NCI-H524 (cell line): ENCODE measurements around the gene HHIPL1.
A peak's percentile ranks its signal among the peaks of the same experiment; 100 is the strongest.

ENCODE experiments used
- DNase-seq, 2 experiments: peaks; one replicate each; lab custom pipeline; 2025; lab: John Stamatoyannopoulos, UW

The HHIPL1 gene

DNA sequence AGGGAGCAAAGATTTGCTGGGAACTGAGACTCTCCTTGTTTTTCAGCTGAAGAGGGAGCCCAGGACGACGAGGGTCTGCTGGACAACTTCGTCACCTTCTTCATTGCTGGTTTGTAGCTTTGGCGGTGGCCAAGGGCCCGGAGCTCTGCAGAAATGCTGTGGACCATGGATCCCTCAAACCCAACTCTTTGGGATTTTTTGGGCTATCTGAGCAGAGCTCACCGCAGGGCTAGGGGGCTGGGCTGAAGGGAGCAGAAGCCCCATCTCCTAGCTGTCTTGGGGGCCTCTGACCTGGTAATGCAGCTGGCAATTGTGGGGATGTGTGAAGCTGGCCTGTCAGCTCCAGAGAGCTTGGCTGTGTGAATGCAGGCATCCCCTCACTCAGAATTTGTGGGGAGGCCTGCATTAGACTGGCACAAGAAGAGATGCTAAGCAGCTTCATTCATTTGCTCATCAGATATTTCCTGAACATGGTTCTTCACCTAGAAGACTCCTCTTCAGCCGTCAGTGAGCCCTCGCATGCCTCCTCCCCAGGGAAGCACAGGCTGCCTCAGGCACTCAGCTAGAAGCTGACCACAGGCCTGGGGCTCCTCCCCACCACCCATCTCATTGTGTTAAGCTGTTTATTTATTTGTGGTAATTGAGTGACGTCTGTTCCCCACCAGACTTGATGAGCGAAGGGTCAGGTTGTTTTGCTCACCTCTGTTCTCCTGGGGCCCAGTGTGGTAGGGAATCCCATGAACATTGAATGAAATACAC lies 71.3 kb downstream of the HHIPL1 start:
- no peak for DNase-seq

DNA sequence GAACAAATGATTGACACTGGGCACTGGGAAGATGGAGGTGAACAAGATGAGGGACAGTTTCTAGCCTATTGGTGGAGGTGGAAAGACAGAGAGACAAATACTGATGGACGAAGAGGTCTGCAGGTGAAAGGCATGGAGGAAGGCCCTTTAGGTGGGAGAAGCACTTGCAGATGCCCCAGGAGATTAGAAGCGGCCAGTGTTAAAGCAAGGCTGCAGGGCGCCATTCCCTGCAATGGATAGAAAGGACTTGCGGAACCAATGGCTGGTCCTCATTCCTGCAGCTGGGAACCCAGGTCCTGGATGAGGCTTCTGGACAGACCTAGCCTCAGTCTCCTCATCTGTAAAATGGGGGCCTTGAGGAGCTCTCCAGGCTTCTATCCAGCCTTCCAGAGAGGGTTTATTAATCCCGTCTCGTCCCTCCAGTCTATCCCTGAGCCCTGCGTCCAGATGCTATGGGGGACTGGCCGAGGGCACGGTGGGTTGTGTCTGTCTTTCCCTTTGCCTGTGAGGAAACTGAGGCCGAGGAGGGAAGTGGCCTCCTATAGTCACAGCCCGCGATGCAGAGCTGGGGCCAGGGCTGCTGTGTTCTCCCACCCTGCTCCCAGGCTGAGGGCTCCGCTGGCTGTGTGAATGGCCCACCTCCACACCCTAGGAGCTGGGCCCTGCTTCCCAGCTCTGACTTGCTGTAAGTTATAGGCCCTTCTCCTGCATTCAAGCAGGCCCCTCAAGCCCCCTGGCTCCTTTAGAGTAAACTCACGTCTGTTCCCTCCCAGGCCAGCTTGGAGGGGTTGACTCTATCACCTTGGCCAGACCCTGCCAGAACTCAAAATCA lies 72.1 kb downstream of the HHIPL1 start:
- no peak for DNase-seq

DNA sequence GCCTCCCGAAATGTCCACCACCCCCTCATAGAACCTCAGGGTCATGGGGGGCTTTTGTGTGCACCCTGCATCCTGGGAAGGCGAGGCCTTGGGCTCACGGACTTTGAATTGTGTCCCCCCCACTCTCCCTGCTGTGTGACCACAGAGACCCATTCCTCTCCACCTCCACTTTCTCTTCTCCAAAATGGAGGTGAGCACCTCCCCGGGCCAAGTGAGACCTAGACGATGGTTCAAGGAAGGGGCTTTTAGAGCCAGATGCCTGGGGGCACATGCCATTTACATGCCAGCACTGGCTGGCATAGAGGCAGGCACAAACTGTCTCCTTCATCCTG lies 72.7 kb downstream of the HHIPL1 start:
- no peak for DNase-seq

DNA sequence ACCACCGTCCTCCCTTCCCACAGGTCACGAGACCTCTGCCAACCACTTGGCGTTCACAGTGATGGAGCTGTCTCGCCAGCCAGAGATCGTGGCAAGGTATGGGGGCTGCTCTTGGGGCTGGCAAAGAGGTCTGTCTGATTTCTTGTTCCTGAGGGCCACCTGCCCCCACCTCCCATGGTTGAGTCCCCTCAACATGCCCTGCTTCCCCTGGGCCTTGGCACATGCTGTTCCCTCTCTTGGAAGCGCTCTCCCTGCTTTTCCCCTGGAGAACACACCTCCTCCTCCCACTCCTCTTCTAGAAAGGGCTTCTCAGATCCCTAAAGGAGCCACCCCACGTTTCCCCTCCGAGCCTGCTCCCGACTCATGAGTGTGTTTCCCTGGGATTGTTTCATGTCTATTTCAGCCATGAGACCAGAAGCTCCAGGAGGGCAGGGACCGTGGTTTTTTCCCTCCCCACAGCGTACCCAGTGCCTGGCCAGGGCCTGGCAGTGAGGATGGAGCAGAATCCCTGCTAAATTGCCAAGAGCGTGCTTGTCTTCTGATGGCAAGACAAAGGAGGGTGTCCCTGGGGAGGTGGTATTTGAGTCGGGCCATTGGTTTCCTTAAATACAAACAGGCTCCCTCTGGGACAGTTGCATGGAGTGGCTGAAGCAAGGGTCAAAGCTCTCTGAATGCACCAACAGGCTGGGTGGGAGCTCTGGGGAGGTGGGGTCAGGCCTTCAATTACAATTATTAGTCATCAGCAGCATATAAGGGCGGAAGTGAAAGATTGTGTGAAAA lies 73.3 kb downstream of the HHIPL1 start:
- no peak for DNase-seq

DNA sequence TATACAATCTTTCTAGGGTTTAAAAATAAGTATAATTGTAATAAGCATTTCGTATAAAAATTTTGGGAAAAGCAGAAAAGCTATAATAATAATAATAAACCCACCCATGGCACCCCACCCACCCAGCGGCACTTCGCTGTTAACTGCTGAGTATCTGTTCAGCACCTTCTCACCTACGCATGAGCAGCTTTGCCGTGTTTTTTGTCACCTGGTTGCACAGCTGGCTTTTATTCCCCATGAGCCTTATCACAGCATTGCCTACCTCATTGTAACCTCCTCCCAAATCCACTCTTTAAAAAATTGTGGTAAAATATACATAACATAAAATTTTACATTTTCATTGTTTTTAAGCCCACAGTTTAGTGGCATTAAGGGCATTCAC lies 73.9 kb downstream of the HHIPL1 start:
- DNase-seq, result no peak

DNA sequence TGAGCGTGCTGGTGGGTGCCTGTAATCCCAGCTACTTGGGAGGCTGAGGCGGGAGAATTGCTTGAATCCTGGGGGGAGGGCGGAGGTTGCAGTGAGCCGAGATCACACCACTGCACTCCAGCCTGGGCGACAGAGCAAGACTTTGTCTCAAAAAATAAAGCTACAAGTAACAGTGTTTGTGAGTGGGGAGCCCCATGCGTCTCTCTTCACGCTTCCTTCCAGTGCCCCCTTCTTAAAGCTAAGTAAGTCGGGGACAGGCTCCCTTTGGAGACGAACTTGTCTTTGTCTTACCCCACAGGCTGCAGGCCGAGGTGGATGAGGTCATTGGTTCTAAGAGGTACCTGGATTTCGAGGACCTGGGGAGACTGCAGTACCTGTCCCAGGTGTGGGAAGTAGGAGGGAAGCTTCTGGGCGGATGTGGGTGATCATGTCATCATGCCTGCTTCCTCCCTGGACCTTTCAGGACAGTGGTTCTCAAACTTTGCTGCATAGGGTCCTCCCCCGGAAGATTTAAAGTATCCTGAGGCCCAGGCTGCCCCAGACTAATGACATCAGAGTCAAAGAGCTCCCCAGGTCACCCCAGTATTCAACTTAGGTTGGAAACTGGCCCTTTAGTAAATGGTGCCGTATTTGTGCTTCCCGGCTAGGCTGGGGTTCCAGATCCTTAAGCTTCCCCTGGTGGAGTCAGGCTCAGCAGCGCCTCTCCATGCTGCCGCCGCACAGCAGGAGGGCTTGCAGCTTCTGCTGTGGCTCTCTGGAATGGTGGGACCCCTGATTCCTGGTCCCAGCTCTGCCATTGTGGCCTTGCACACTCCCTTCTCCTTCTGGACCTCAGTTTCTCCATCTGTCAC lies 76.2 kb downstream of the HHIPL1 start:
- DNase-seq, result no peak

DNA sequence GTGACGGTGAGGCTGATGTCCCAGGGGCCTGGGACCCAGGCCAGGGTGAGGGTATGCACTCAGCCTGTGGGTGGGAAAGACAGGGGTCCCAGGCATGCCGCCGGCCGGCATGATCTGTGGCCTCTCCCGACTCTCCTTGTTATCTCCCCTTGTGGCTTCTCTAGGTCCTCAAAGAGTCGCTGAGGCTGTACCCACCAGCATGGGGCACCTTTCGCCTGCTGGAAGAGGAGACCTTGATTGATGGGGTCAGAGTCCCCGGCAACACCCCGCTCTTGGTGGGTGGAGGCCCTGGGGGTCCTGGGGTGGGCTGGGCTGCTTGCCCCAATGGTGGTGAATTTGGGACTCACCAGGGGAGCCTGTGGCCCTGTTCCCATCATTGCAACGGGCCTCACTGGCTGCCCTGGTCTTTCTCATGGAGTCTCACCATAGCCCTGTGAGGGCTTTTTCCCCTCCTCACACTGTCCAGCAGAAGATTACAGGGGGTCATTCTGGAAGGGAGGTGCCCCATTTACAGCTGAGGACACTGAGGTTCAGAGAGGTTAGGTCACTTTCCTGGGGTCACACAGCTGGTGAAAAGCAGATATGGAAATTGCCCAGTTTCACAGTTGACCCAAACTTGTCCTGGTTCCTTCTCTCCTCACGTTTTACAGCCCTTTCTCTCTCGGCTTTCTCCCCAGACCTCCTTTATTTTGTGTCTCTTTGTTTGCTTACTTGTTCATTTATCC lies 77.0 kb downstream of the HHIPL1 start:
- no peak for DNase-seq

DNA sequence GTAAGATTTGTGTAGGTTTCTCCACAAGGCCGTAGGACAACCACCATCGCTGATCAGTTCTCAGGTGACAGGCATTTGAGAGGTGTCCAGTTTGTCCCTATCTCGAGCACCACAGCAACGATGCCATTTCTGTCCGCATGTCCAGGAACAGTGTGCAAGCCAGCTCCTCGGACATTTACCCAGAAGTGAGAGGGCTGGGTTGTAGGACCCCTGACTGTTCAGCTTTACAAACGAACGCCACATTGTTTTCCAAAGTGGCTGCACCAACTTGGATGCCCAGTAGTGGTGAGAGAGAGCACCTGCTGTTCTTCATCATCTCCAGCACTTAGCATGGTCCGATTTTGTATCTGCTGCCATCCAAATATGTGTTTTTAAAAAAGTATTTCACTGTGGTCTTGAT lies 77.8 kb downstream of the HHIPL1 start:
- DNase-seq, result no peak

DNA sequence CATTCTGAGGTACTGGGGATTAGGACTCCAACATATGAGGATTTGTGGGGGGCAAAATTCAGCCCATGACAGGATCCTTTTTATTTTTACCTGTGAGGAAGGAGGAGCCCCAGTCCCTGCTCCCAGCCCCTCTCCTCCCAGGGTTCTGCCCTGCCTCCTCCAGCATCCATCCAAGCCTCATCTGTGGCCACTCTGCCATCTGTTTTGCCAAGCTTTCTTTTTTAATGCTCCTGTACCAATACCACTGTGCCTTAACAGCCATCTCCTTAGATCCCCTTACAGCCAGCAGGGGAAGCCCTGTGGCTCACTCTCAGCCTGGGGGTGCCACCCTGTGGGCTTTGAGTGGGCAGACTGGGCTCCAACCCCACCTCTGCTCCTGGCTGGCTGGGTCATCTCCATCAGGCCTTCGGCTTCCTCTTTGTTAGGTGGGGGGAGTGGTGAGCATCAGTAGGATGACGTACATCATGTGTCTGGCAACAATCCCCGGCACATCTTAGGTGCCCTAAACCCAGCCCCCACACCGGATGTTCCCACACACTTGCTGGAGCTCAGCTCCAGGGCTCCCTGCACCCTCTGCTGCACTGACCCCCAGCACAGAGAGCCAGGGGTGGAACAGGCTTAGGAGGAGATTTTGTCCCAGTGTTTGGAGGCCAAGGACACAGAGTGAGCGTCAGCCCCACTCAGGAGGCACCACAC lies 79.4 kb downstream of the HHIPL1 start:
- peak; percentile 86 to 97 for DNase-seq

DNA sequence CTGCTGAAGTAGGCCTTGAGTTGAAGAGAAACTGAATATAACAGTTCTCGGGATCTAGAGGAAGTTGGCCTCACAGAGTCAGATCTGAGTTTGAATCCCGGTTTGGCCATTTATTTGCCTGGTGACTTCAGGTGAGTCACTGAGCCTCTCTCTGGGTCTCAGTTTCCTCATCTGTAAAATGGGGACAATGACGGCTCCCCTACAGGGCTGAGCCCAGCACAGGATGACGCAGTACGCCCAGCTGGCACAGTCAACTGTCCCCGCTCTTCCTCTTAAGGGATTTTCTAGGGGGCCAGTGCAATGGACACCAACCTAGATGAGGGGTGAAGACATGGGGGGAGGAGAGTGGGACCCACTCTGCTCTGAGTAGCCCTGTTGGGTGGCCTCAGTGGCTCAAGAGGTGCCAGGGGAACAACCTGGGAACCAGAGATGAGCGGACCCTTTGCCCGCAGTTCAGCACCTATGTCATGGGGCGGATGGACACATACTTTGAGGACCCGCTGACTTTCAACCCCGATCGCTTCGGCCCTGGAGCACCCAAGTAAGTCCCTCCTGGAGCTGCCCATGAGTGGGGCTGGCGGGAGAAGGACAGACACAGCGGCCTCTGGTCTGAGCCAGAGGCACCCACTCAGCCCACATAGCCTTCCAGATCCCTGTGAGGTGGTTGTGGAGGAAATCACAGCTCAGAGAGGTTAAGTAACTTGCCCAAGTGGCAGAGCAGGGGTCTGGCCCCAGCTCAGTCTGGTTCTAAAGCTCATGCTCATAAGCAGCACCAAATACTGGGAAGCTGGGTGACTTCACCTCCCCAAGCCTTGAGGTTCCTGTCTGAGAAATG lies 80.2 kb downstream of the HHIPL1 start:
- no peak for DNase-seq

DNA sequence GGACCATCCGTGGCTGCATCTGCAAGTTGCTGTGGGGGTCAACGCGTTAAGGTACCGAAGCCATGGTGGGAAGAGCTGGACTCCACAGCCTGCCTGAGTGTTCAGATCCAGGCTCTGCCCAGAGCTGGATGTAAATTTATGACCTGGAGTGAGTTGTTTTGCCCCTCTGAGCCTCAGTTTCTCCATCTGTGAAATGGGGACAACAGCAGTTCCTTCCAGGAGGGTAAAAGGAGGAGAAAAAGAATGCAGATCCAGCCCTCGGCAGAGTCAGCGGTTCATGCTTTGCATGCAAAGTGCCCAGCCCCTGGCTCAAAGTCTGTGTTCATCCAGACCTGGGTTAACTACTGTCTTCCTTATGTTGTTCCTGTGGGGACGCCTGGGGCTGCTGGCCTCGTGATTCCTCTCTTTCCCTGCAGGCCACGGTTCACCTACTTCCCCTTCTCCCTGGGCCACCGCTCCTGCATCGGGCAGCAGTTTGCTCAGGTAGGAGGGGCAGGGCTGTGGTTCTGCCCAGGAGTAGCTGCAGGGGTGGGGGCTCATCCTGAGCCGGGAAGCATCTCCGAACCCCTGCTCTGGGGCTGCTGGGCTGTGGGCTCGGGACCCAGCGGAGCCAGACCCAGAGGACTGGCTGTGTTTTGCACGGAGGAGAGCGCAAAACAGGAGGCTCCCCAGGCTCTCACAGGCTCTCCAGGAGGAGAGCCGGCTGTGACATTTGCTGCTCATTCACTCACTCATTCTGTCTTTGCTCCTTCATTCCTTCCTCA lies 81.0 kb downstream of the HHIPL1 start:
- DNase-seq, result no peak

DNA sequence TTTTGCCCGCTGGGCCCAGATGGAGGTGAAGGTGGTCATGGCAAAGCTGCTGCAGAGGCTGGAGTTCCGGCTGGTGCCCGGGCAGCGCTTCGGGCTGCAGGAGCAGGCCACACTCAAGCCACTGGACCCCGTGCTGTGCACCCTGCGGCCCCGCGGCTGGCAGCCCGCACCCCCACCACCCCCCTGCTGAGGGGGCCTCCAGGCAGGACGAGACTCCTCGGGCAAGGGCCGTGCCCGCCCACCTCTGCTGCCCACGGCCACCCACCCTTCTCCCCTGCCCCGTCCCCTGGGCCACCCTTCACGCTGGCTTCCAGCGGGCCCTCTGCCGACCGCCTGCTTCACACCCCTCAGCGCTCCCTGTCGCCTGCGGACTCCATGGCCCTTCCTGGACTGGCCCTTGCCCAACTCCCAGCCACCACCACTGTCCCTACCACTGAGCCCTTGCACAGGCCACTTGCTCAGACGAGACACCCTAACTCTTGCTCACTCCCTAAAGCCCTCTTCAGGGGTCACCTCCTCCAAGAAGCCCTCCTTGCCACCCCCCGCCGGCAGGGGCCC lies 81.7 kb downstream of the HHIPL1 start:
- DNase-seq, result no peak

DNA sequence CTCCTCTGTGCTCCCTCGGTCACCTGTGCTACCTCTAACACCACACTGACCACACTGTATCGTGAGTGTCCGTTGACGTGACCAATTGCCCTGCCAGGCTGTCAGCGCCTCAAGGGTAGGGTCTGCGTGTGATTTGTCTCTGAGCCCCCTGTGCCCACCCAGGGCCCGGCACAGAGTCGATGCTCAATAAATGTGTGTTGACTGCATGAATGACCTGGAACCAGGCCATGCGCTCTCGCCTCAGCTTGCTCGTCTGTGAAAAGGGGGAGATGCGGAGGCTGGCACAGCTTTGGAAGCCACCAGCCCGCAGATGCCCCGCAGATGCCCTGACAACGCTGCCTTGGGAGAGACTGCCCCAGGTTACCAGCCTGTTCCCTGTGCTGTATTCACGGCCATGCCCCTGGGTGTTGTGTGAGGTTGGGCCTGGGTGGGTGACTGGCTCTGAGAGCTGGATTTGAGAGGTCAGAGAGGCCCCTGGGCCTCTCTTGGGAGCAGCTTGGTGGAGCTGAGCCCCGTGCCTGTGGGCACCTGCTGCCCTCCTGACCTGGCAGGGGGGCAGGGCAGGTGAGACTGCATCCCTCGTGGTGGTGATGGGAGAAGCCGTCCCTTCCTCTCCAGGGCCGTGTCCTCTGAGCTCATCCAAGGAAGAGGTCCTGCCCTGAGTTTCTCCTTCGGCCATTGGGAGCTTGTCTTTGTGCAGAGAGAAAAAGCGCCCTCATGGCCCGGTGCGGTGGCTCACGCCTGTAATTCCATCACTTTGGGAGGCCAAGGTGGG lies 82.4 kb downstream of the HHIPL1 start:
- no peak for DNase-seq

DNA sequence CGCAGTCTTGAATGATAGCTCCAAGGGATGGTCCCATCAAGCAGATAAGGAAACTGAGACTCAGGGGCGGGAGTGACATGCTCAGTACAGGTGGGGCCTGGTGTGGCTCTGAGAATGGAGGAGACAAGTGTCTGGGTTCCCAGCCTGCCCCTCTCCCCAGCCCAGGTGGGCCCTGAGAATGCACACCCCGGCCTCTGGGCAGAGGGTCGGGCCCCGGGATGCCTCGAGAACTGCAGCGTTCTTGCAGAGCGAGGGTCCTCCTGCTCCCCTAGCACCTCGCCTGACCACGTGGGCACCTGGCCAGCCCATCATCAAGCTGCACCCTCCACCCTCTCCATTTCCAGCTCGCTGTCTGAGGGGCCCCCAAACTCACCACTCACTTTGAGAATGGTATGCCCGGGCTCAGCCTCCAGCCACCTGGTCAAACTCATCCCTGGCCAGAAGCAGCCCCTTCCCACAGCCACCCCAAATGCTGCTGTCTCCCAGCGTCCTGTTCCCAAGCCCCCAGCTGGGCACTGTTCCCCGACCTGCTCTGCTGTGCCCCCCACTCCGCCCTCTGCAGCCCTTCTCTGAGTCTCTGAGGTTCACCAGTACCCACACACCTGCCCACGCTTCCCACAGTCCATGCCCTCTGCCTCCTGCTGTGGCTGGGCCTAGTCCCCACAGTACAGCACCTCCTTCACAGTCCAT lies 83.4 kb downstream of the HHIPL1 start:
- DNase-seq, result no peak

DNA sequence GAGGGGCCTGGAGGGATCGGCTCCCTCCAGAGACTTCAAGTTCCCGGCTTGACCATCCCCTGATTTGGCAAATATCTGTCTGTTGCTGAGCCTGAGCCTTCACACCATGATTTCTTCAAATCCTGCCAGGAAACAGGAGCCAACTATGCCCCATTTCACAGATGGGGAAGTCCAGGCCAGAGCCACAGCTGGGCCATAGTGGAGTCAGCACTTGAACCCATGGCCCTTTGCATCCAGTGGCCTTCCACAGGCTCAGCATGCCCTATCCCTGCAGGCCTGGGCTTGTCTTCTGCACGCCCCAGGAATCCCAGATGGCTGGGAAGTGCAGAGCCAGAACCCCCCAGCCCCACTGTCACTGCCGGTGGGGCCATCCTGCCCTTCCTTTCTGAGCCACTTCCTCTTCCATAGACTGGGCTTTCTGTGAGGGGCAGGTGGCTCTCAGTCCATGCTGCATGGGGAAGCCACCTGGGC lies 84.1 kb downstream of the HHIPL1 start:
- peak in 1 of 2 experiments; percentile 28 for DNase-seq
